CD8-positive, alpha-beta memory T cell (primary cell): ENCODE data around the gene ZNF710. TPM values are rescaled to one million over a fixed set of nuclear protein-coding genes. Genes with fewer than 3 reads are reported as not detected.
"Not testable (repeated sequence)": the region's sequence is repeated elsewhere in the genome, so short reads cannot be mapped to it uniquely, and the experiment has no call there.

ENCODE experiments used
- CTCF ChIA-PET: fragments of 350-600 bp; sonication (Branson Sonifier 250); formaldehyde crosslinking; loops from one replicate; lab custom pipeline; 2021; ENCODE audit warnings: antibody characterized with exemption; lab: Charles Lee
- POLR2A ChIA-PET: fragments of 350-600 bp; sonication (Branson Sonifier 250); formaldehyde crosslinking; loops from one replicate; lab custom pipeline; 2021; ENCODE audit warnings: antibody characterized with exemption; lab: Charles Lee
- DNase-seq, 5 donors: peaks; one replicate each; pipeline versions ENCODE4 v3.0.0 to v3.0.0-alpha.2; 2020 to 2022; ENCODE audit warnings: mixed read lengths in 1 of 5
- H3K27ac ChIP-seq: one replicate; pipeline ENCODE4 v1.7.0; 2013; ENCODE audit warnings: low read depth, mild to moderate bottlenecking, low read length, moderate library complexity
- H3K27me3 ChIP-seq: 2 replicates; pipeline ENCODE4 v1.7.0; 2013; ENCODE audit warnings: low read length, mild to moderate bottlenecking; ENCODE audit not compliant: insufficient read depth, poor library complexity, severe bottlenecking
- H3K36me3 ChIP-seq: 2 replicates; pipeline ENCODE4 v1.7.0; 2013; ENCODE audit warnings: mild to moderate bottlenecking, low read length, moderate library complexity; ENCODE audit not compliant: insufficient read depth
- H3K4me1 ChIP-seq: 2 replicates; pipeline ENCODE4 v1.7.0; 2013; ENCODE audit warnings: mild to moderate bottlenecking, low read length, moderate library complexity; ENCODE audit not compliant: insufficient read depth
- H3K4me3 ChIP-seq: 2 replicates; pipeline ENCODE4 v1.7.0; 2013; ENCODE audit warnings: mild to moderate bottlenecking, low read length
- H3K9me3 ChIP-seq: 2 replicates; pipeline ENCODE4 v1.7.0; 2013; ENCODE audit warnings: mild to moderate bottlenecking, low read length
- H3K27ac Mint-ChIP-seq, 8 donors: one replicate each; pipeline ENCODE4 v1.8.0; 2020 to 2021; ENCODE audit warnings: mixed read lengths in 8 of 8, mild to moderate bottlenecking in 6 of 8, inconsistent platforms in 3 of 8, moderate library complexity in 3 of 8
- H3K27me3 Mint-ChIP-seq, 2 donors: one replicate each; pipeline ENCODE4 v1.8.0; 2020 to 2021; ENCODE audit warnings: mixed read lengths in 2 of 2, mild to moderate bottlenecking in 1 of 2, moderate library complexity in 1 of 2
- H3K36me3 Mint-ChIP-seq, 3 donors: one replicate each; pipeline ENCODE4 v1.8.0; 2020 to 2021; ENCODE audit warnings: mixed read lengths in 3 of 3, inconsistent platforms in 1 of 3, mild to moderate bottlenecking in 1 of 3
- H3K4me1 Mint-ChIP-seq, 3 donors: one replicate each; pipeline ENCODE4 v1.8.0; 2020 to 2021; ENCODE audit warnings: mixed read lengths in 3 of 3, inconsistent platforms in 1 of 3, mild to moderate bottlenecking in 1 of 3
- H3K4me3 Mint-ChIP-seq, 7 donors: one replicate each; pipeline ENCODE4 v1.8.0; 2020 to 2021; ENCODE audit warnings: mixed read lengths in 7 of 7, mild to moderate bottlenecking in 6 of 7, moderate library complexity in 4 of 7, inconsistent platforms in 2 of 7
- H3K9me3 Mint-ChIP-seq, 5 donors: one replicate each; pipeline ENCODE4 v1.8.0; 2020 to 2022; ENCODE audit warnings: mixed read lengths in 5 of 5, mild to moderate bottlenecking in 3 of 5, moderate library complexity in 2 of 5, inconsistent platforms in 1 of 5
- polyA plus RNA-seq: library from polyadenylated mRNA; unstranded; fragments of 300-500 nt; fragmentation: Illumina TruSeq; gene quantifications from one replicate; pipeline ENCODE4 v1.2.3, GENCODE V29; 2021
- total RNA-seq, 2 experiments: library from RNA; stranded (reverse); gene quantifications; one replicate each; pipeline ENCODE4 v1.2.3, GENCODE V29; 2021

The ZNF710 gene
- total and polyA plus RNA-seq, 3 experiments from 2014 or later, result 2.6 to 13.2 (median 13.2) TPM

DNA sequence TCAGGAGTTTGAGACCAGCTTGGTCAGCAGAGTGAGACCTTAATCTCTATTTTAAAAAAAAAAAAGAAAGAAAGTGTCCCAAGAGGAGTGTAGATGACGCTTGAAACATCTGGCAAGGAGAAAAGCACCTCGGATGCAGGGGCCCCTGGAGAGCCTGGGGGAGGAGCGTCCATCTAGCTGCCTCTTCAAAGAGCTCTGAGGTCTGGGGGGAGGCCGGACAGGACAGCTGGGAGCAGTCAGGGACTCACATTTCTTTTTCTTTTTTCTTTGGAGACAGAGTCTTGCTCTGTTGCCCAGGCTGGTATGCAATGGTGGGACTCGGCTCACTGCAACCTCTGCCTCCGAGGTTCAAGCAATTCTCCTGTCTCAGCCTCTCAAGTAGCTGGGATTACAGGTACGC, 104.4 kb downstream of the ZNF710 start:
- H3K27ac Mint-ChIP-seq, result no peak overlapping the region
- POLR2A ChIA-PET, result interaction anchor here (0.5 kb wide), 1 partner anchor 144 kb away, joined by 8 read pairs; the partner anchor contains the start of gene TTLL13
- H3K27me3 ChIP-seq, result no peaks in the 10 kb centered on the region
- CTCF ChIA-PET, result interaction anchor here (1.2 kb wide), 1 partner anchor 21 kb away, joined by 3 read pairs; no protein-coding TSS in a partner anchor
- peaks cover 0 to 2% (median 0%) of the 10 kb centered on the region in 5 donors for H3K9me3 Mint-ChIP-seq
- H3K4me3 Mint-ChIP-seq, result no peak overlapping the region
- no peak overlapping the region for H3K4me3 ChIP-seq
- no peak overlapping the region for H3K27ac ChIP-seq
- H3K9me3 ChIP-seq, result no peaks in the 10 kb centered on the region
- no peaks in the 10 kb centered on the region for H3K27me3 Mint-ChIP-seq
- H3K4me1 ChIP-seq, result peaks cover 15% of the 10 kb centered on the region
- DNase-seq, result no peak
- peaks cover 15 to 24% (median 21%) of the 10 kb centered on the region in 3 donors for H3K4me1 Mint-ChIP-seq
- no peaks in the 10 kb centered on the region for H3K36me3 ChIP-seq
- peaks cover 0 to 3% (median 0%) of the 10 kb centered on the region in 3 donors for H3K36me3 Mint-ChIP-seq

DNA sequence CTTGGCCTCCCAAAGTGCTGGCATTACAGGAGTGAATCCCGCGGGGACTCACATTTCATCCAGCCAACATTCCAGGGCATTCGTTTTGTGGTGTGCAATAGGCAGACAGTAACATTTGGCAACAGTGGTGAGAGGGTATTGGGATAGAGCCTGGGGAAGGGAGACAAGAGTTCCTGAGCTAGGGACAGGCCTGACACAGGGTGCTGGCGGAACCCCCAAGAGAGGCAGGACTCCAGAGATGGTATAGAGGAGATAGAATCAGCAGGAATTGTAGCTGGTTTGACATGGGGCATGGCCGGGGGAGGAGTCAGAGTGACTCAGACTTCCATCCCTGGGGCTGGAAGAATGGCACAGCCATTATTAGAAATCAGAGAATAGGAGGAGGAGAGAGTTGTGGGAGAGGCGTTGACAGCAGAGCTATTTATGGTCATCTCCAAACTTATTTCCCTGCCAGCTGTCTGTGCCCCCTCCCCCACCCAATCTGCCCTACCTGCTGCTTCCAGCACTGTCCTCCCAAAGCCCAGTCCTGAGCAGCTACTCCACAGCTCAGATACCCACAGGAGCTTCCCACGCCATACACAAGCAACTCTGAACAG, 105.5 kb downstream of the ZNF710 start:
- H3K4me3 Mint-ChIP-seq, result no peak overlapping the region
- H3K4me1 Mint-ChIP-seq, result peaks cover 4 to 13% (median 10%) of the 10 kb centered on the region in 3 donors
- H3K36me3 Mint-ChIP-seq, result no peaks in the 10 kb centered on the region
- H3K9me3 Mint-ChIP-seq, result peaks cover 0 to 2% (median 0%) of the 10 kb centered on the region in 5 donors
- CTCF ChIA-PET, result interaction anchor here (1.2 kb wide), 1 partner anchor 21 kb away, joined by 3 read pairs; no protein-coding TSS in a partner anchor
- Histone ChIP-seq H3K36me3 (no peaks in the 10 kb centered on the region), H3K27ac (no peak overlapping the region), H3K4me1 (peaks cover 6% of the 10 kb centered on the region), H3K9me3 (no peaks in the 10 kb centered on the region), H3K27me3 (no peaks in the 10 kb centered on the region), H3K4me3 (no peak overlapping the region)
- no peak overlapping the region for H3K27ac Mint-ChIP-seq
- POLR2A ChIA-PET, result no interaction called here
- DNase-seq, result no peak
- no peaks in the 10 kb centered on the region for H3K27me3 Mint-ChIP-seq

DNA sequence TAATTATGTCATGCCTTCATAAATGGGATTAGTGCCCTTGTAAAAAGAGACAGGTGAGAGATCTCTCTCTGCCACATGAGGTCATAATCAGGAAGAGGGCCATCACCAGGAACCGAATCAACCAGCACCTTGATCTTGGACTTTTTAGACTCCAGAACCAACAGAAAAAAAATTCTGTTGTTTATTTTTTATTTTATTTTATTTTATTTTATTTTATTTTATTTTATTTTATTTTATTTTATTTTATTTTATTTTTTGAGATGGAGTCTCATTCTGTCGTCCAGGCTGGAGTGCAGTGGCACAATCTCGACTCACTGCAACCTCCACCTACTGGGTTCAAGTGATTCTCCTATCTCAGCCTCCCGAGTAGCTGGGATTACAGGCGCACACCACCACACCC, 106.9 kb downstream of the ZNF710 start:
- H3K27me3 ChIP-seq, H3K27ac ChIP-seq, H3K27ac Mint-ChIP-seq, H3K4me1 Mint-ChIP-seq, H3K36me3 ChIP-seq, H3K4me3 ChIP-seq, H3K4me1 ChIP-seq, POLR2A ChIA-PET, DNase-seq, H3K36me3 Mint-ChIP-seq, H3K9me3 ChIP-seq, H3K4me3 Mint-ChIP-seq, H3K9me3 Mint-ChIP-seq, CTCF ChIA-PET, H3K27me3 Mint-ChIP-seq: not testable (repeated sequence)

DNA sequence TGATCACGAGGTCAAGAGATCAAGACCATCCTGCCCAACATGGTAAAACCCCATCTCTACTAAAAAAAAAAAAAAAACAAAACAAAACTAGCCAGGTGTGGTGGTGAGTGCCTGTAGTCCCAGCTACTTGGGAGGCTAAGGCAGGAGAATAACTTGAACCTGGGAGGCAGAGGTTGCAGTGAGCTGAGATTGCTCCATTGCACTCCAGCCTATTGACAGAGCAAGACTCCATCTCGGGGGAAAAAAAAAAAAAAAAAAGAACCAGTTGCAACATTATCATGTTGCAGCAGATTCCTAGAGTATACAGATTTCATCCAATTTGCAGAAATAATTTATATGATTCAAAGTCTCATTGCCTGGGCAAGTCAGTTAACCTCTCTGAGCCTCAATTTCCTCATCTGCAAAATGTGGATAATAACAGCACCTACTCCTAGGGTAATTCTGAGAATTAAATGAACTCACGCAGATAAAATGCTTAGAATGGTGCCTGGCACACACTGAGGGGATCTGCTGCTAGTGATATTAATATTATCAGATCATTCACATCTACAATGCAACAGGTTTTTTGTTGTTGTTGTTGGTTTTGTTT, 108.1 kb downstream of the ZNF710 start:
- POLR2A ChIA-PET, H3K4me3 ChIP-seq, H3K27ac ChIP-seq, CTCF ChIA-PET, H3K4me1 ChIP-seq, H3K4me3 Mint-ChIP-seq, H3K27me3 Mint-ChIP-seq, H3K9me3 Mint-ChIP-seq, H3K36me3 ChIP-seq, H3K27ac Mint-ChIP-seq, H3K27me3 ChIP-seq, H3K4me1 Mint-ChIP-seq, H3K9me3 ChIP-seq, DNase-seq, H3K36me3 Mint-ChIP-seq: not testable (repeated sequence)

DNA sequence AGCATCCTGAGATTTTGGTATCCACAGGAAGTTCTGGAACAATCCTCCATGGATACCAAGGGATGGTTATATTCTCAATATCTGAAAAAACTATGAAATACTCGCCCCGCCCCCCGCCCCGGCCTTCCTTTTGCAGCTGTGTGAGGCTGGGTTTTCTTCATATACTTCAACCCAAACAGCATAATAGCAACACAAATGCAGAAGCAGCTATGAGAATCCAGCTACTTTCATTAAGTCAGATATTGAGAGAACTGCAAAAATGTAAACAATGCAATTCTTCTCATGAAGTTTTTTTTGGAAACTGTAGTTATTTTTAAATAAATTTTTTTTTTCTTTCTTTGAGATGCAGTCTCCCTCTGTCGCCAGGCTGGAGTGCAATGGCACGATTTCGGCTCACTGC, 112.0 kb downstream of the ZNF710 start:
- Mint-ChIP-seq H3K9me3 (peaks cover 11 to 16% (median 11%) of the 10 kb centered on the region in 5 donors), H3K4me3 (no peak overlapping the region), H3K27ac (peak overlapping the region in 1 of 8 donors; percentile 90), H3K4me1 (no peaks in the 10 kb centered on the region), H3K36me3 (peaks cover 0 to 15% (median 0%) of the 10 kb centered on the region in 3 donors), H3K27me3 (peaks cover 0 to 4% of the 10 kb centered on the region in 2 donors)
- ChIA-PET CTCF (no interaction called here), POLR2A (no interaction called here)
- Histone ChIP-seq H3K4me1 (no peaks in the 10 kb centered on the region), H3K4me3 (no peak overlapping the region), H3K27me3 (no peaks in the 10 kb centered on the region), H3K27ac (no peak overlapping the region), H3K36me3 (no peaks in the 10 kb centered on the region), H3K9me3 (peaks cover 5% of the 10 kb centered on the region)
- no peak for DNase-seq

DNA sequence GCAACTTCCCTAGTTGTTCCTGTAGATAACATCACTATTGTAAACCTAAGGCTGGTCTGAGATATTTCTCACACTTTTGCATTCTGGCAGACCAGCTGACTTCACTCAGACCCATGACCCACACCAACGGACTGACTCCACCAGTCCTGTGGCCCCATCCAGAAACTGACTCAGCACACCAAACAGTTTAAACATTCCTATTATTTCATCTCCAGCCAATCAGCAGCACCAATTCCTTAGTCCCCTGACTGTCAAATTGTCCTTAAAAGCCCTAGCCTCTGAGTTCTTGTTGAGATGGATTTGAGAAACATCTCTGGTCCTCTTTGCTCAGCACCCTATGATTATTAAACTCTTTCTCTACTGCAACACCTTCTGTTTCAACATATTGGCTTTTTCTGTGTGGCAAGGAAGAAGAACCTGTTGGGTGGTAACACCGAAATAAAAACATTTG, 113.4 kb downstream of the ZNF710 start:
- Mint-ChIP-seq H3K36me3 (peaks cover 0 to 15% (median 0%) of the 10 kb centered on the region in 3 donors), H3K9me3 (peaks cover 11 to 16% (median 11%) of the 10 kb centered on the region in 5 donors)
- POLR2A ChIA-PET, result no interaction called here

DNA sequence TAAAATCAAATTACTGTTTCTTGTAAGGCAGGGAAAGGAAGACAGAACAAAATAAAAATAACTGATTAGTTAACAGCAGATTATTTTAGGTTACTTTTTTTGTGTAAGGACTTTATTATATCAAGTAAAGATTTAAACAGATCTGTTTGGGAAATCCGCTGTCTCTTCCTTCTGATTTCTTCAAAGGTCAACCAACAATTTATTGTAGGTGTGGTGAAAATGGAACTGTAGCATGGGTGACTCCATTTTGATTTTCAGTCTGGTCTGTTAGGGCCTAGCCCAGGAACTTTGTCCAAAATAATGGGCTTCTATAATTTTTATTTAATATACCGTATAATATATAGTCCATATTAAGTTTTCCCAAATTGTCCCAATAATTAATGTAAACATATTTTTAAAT, 114.7 kb downstream of the ZNF710 start:
- no peaks in the 10 kb centered on the region for H3K4me1 ChIP-seq
- no peak overlapping the region for H3K27ac ChIP-seq
- CTCF ChIA-PET, result no interaction called here
- H3K9me3 Mint-ChIP-seq, result peaks cover 11 to 16% (median 11%) of the 10 kb centered on the region in 5 donors
- no peaks in the 10 kb centered on the region for H3K27me3 ChIP-seq
- H3K9me3 ChIP-seq, result peaks cover 5% of the 10 kb centered on the region
- no peak overlapping the region for H3K27ac Mint-ChIP-seq
- peaks cover 0 to 15% (median 0%) of the 10 kb centered on the region in 3 donors for H3K36me3 Mint-ChIP-seq
- no peak overlapping the region for H3K4me3 Mint-ChIP-seq
- POLR2A ChIA-PET, result no interaction called here
- no peaks in the 10 kb centered on the region for H3K4me1 Mint-ChIP-seq
- peaks cover 0 to 4% of the 10 kb centered on the region in 2 donors for H3K27me3 Mint-ChIP-seq
- no peaks in the 10 kb centered on the region for H3K36me3 ChIP-seq
- no peak for DNase-seq
- no peak overlapping the region for H3K4me3 ChIP-seq

More for the DNA sequence above, 113.4 kb downstream of the ZNF710 start:
- CTCF ChIA-PET, result no interaction called here
- H3K4me1 Mint-ChIP-seq, result no peaks in the 10 kb centered on the region
- H3K27ac ChIP-seq, result no peak overlapping the region
- peaks cover 5% of the 10 kb centered on the region for H3K9me3 ChIP-seq
- no peaks in the 10 kb centered on the region for H3K27me3 ChIP-seq
- H3K4me1 ChIP-seq, result no peaks in the 10 kb centered on the region
- peaks cover 0 to 4% of the 10 kb centered on the region in 2 donors for H3K27me3 Mint-ChIP-seq
- DNase-seq, result no peak
- H3K27ac Mint-ChIP-seq, result no peak overlapping the region
- no peak overlapping the region for H3K4me3 ChIP-seq
- H3K36me3 ChIP-seq, result no peaks in the 10 kb centered on the region
- no peak overlapping the region for H3K4me3 Mint-ChIP-seq

DNA sequence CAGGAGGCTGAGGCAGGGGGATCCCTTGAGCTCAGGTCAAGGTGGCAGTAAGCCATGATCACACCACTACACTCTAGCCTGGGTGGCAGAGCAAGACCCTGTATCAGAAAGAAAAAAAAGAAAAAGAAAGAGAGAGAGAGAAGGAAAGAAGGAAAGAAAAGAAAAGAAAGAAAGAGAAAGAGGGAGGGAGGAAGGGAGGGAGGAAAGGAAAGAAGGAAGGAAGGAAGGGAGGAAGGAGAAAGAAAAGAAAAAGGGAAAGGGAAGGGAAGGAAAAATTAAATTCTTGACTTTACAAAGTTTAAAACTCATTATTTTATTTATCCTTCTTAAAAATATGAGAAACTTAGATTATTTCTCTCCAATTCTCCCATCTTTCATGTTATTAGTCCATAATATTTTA, 118.2 kb downstream of the ZNF710 start:
- Mint-ChIP-seq H3K4me1 (no peaks in the 10 kb centered on the region), H3K27me3 (peaks cover 0 to 3% of the 10 kb centered on the region in 2 donors), H3K27ac (peak overlapping the region in 1 of 8 donors; percentile 43), H3K4me3 (no peak overlapping the region), H3K36me3 (peaks cover 0 to 8% (median 0%) of the 10 kb centered on the region in 3 donors), H3K9me3 (peaks cover 4 to 7% (median 5%) of the 10 kb centered on the region in 5 donors)
- ChIA-PET POLR2A (no interaction called here), CTCF (interaction anchor here (0.6 kb wide), 1 partner anchor 407 kb away, joined by 4 read pairs; no protein-coding TSS in a partner anchor)
- no peaks in the 10 kb centered on the region for H3K36me3 ChIP-seq
- H3K4me3 ChIP-seq, result no peak overlapping the region
- no peaks in the 10 kb centered on the region for H3K27me3 ChIP-seq
- no peak overlapping the region for H3K27ac ChIP-seq
- no peaks in the 10 kb centered on the region for H3K4me1 ChIP-seq
- peaks cover 3% of the 10 kb centered on the region for H3K9me3 ChIP-seq
- no peak for DNase-seq
